Liver (tissue), 9 donors: Measurements from ENCODE around the gene CDO1. TPM values are rescaled to one million over a fixed set of nuclear protein-coding genes. Genes with fewer than 3 reads are reported as not detected.

Source experiments
- DNase-seq: peaks from one replicate; pipeline ENCODE4 v3.0.0-alpha.2; 2017; ENCODE audit warnings: low spot score
- H3K27ac ChIP-seq, 2 donors: one replicate each; pipeline ENCODE4 v1.7.0; 2013; ENCODE audit warnings: inconsistent platforms in 2 of 2, low read length in 2 of 2, control low read depth in 1 of 2, low read depth in 1 of 2, mild to moderate bottlenecking in 1 of 2
- H3K27me3 ChIP-seq, 4 donors: one replicate each; pipeline versions ENCODE4 v1.6.1 to v1.7.0; 2013; ENCODE audit warnings: low read length in 3 of 4, inconsistent platforms in 1 of 4, mild to moderate bottlenecking in 1 of 4, moderate library complexity in 1 of 4; ENCODE audit not compliant: control insufficient read depth in 4 of 4, insufficient read depth in 4 of 4
- H3K36me3 ChIP-seq, 4 donors: one replicate each; pipeline versions ENCODE4 v1.6.1 to v1.7.0; 2013; ENCODE audit warnings: low read length in 3 of 4, mild to moderate bottlenecking in 3 of 4, low read depth in 1 of 4, moderate library complexity in 1 of 4; ENCODE audit not compliant: control insufficient read depth in 4 of 4, insufficient read depth in 3 of 4
- H3K4me1 ChIP-seq, 4 donors: one replicate each; pipeline versions ENCODE4 v1.6.1 to v1.7.0; 2013; ENCODE audit warnings: low read length in 3 of 4, mild to moderate bottlenecking in 3 of 4, moderate library complexity in 1 of 4; ENCODE audit not compliant: control insufficient read depth in 4 of 4, insufficient read depth in 4 of 4
- H3K4me3 ChIP-seq, 3 donors: one replicate each; pipeline versions ENCODE4 v1.6.1 to v1.7.0; 2013; ENCODE audit warnings: low read length in 3 of 3, control low read depth in 1 of 3, low read depth in 1 of 3, mild to moderate bottlenecking in 1 of 3
- H3K9ac ChIP-seq, 2 donors: one replicate each; pipeline ENCODE4 v1.7.0; 2013; ENCODE audit warnings: low read length in 2 of 2, mild to moderate bottlenecking in 2 of 2, moderate library complexity in 2 of 2, control low read depth in 1 of 2, low read depth in 1 of 2
- H3K9me3 ChIP-seq, 4 donors: one replicate each; pipeline versions ENCODE4 v1.6.1 to v1.7.0; 2013; ENCODE audit warnings: low read length in 3 of 4; ENCODE audit not compliant: control insufficient read depth in 4 of 4
- EGR1 ChIP-seq, 2 donors: IDR thresholded peaks; 2 replicates each; pipeline ENCODE4 v1.6.1; 2016 to 2018; ENCODE audit warnings: antibody characterized with exemption in 2 of 2, low read depth in 2 of 2
- FOXA2 ChIP-seq: IDR thresholded peaks from 2 replicates; pipeline ENCODE4 v1.6.1; 2016; ENCODE audit warnings: antibody characterized with exemption
- GABPA ChIP-seq, 2 donors: IDR thresholded peaks in 1 of 2; conservative IDR thresholded peaks in 1 of 2; 2 replicates each; pipeline ENCODE4 v1.6.1; 2016; ENCODE audit warnings: antibody characterized with exemption in 2 of 2, mild to moderate bottlenecking in 1 of 2, moderate library complexity in 1 of 2
- HNF4A ChIP-seq, 2 donors: conservative IDR thresholded peaks; 2 replicates each; pipeline ENCODE4 v1.6.1; 2016; ENCODE audit warnings: antibody characterized with exemption in 2 of 2, mild to moderate bottlenecking in 2 of 2
- HNF4G ChIP-seq: IDR thresholded peaks from 2 replicates; pipeline ENCODE4 v1.6.1; 2016; ENCODE audit warnings: antibody characterized with exemption
- JUND ChIP-seq, 2 donors: IDR thresholded peaks; 2 replicates each; pipeline ENCODE4 v1.6.1; 2016; ENCODE audit warnings: antibody characterized with exemption in 2 of 2
- NR2F2 ChIP-seq: IDR thresholded peaks from 2 replicates; pipeline ENCODE4 v1.6.1; 2016; ENCODE audit warnings: antibody characterized with exemption
- RAD21 ChIP-seq, 2 donors: IDR thresholded peaks; 2 replicates each; pipeline ENCODE4 v1.6.1; 2016; ENCODE audit warnings: antibody characterized with exemption in 2 of 2, mild to moderate bottlenecking in 2 of 2
- RXRA ChIP-seq, 2 donors: IDR thresholded peaks; 2 replicates each; pipeline ENCODE4 v1.6.1; 2017 to 2018; ENCODE audit warnings: antibody characterized with exemption in 2 of 2, mild to moderate bottlenecking in 1 of 2
- WGBS: extraction: QIAGEN DNeasy Blood & Tissue Kit; methylation state at CpG from one replicate; pipeline ENCODE4 v1.1.7; 2013; 5-methylcytosine and 5-hydroxymethylcytosine counted together
- polyA plus RNA-seq, 2 donors: library from polyadenylated mRNA; stranded (reverse) in 1 of 2; unstranded in 1 of 2; fragments of 200-250 nt in 1 of 2; fragments of >200 nt in 1 of 2; fragmentation: Nextera tagmentation in 1 of 2; extraction: Ambion mirVana in 1 of 2; gene quantifications; one replicate each; pipeline versions ENCODE4 v1.2.1 to v1.2.3, GENCODE V29; 2013 to 2015
- total RNA-seq, 2 donors: library from RNA; depleted of rRNA; stranded (reverse); fragments of >200 nt; gene quantifications; one replicate each; pipeline ENCODE4 v1.2.3, GENCODE V29; 2014
- TF ChIP-seq, protein P1 (sequence below): IDR thresholded peaks from 2 replicates; pipeline ENCODE4 v1.6.1; 2016; ENCODE audit warnings: antibody characterized with exemption, mild to moderate bottlenecking
- TF ChIP-seq, protein P2 (sequence below): IDR thresholded peaks from 2 replicates; pipeline ENCODE4 v1.6.1; 2016; ENCODE audit warnings: antibody characterized with exemption
- TF ChIP-seq, protein P3 (sequence below): fragments of 150-350 bp; IDR thresholded peaks from 2 replicates; pipeline ENCODE4 v1.5.1; 2017; ENCODE audit warnings: improper control_type of control experiment, low read depth, low read length; ENCODE audit not compliant: missing input control
- TF ChIP-seq, protein P4 (sequence below): IDR thresholded peaks from 2 replicates; pipeline ENCODE4 v1.6.1; 2016; ENCODE audit warnings: antibody characterized with exemption
- donor health status: healthy.
- donor health status: healthy.
- donor health status: healthy.
- donor health status: healthy.
- donor health status: healthy.

Gene CDO1
- total and polyA plus RNA-seq, 4 donors = 106 to 472 (median 241) TPM

DNA sequence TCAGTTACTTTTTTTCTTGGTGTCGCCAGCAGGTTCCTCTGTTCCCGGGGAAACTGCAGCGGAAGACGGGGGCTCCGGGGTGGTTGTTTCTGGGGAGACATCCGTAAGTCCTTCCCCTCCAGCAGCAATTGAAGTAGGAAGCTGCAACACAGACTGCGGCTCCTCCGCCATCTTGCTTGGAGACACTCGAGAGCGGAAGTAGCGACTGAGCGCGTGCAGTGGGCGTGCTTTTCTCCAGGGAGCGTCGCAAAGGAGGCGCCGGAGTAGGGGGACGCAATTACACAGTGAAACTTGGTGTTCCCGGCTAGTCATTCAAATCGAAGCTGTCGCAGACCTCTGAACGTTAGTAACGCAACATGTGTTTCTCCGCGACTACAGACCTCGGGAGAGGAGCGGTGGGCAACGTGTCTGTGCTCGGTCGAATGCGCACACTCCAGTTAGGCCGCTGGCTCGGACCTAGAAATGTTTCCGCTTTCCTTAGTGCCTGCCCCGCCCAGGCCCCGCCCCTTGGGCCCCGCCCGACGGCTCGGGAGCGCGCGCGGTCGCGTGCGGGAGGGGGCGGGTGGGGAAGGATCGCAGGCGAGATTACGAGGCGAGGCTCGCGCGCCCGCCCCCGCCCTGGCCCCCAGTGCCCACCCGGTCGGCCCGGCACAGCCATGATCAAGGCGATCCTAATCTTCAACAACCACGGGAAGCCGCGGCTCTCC, 25.1 kb upstream of the CDO1 start, which contains the start of the genes AP3S1 and ATG12 (continued):
- TF ChIP-seq, protein P1, sequence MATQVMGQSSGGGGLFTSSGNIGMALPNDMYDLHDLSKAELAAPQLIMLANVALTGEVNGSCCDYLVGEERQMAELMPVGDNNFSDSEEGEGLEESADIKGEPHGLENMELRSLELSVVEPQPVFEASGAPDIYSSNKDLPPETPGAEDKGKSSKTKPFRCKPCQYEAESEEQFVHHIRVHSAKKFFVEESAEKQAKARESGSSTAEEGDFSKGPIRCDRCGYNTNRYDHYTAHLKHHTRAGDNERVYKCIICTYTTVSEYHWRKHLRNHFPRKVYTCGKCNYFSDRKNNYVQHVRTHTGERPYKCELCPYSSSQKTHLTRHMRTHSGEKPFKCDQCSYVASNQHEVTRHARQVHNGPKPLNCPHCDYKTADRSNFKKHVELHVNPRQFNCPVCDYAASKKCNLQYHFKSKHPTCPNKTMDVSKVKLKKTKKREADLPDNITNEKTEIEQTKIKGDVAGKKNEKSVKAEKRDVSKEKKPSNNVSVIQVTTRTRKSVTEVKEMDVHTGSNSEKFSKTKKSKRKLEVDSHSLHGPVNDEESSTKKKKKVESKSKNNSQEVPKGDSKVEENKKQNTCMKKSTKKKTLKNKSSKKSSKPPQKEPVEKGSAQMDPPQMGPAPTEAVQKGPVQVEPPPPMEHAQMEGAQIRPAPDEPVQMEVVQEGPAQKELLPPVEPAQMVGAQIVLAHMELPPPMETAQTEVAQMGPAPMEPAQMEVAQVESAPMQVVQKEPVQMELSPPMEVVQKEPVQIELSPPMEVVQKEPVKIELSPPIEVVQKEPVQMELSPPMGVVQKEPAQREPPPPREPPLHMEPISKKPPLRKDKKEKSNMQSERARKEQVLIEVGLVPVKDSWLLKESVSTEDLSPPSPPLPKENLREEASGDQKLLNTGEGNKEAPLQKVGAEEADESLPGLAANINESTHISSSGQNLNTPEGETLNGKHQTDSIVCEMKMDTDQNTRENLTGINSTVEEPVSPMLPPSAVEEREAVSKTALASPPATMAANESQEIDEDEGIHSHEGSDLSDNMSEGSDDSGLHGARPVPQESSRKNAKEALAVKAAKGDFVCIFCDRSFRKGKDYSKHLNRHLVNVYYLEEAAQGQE = peak; percentile 84
- peak; percentile 34 for TF ChIP-seq NR2F2
- peak in 1 of 2 donors; percentile 32 for TF ChIP-seq JUND (IDR thresholded peaks at IDR 0.05)
- no peak for TF ChIP-seq FOXA2
- TF ChIP-seq HNF4G = no peak
- TF ChIP-seq EGR1 (IDR thresholded peaks at IDR 0.05; ENCODE audit: low read depth in 2 of 2) = no peak
- TF ChIP-seq RAD21 (IDR thresholded peaks at IDR 0.05) = peak in 1 of 2 donors; percentile 43
- TF ChIP-seq, protein P2, sequence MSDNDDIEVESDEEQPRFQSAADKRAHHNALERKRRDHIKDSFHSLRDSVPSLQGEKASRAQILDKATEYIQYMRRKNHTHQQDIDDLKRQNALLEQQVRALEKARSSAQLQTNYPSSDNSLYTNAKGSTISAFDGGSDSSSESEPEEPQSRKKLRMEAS = peak; percentile 94
- peak; percentile 56 to 87 for TF ChIP-seq GABPA (IDR thresholded peaks at IDR 0.05 in 1 of 2, conservative IDR thresholded peaks at IDR 0.05 in 1 of 2)
- TF ChIP-seq RXRA (IDR thresholded peaks at IDR 0.05) = peak; percentile 25 to 29
- peak in 1 of 2 donors; percentile 22 for TF ChIP-seq HNF4A (conservative IDR thresholded peaks at IDR 0.05)

DNA sequence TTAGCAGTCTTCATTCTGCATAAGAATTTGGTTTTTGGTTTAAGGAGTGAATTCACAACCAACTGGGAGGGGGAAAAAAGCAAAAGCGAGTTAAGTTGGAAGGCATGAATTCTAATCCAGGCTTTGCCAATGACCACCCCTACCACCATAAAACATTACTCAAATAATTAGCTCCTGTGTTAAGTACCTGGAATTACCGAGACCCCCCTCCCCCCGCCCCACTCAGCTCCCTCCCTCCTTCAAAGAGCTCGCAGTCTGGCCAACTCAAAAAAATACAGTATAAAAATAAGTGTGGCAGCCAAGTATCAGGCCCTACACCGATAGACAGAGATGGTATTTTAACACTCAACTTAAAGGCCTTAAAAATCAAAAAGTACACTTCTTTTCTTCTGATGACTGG, 24.4 kb upstream of the CDO1 start:
- H3K9ac ChIP-seq = peak overlapping the region; percentile 70 to 79
- H3K36me3 ChIP-seq = peaks cover 0 to 16% (median 11%) of the 10 kb centered on the region in 4 donors
- H3K4me1 ChIP-seq = peaks cover 0 to 44% (median 31%) of the 10 kb centered on the region in 4 donors
- no peaks in the 10 kb centered on the region for H3K27me3 ChIP-seq
- peak overlapping the region; percentile 73 to 100 (median 73) for H3K4me3 ChIP-seq
- DNase-seq = no peak
- H3K9me3 ChIP-seq = no peaks in the 10 kb centered on the region
- WGBS = under 1% methylated on average over 5 of the region's 5 CpGs
- TF ChIP-seq, protein P3, sequence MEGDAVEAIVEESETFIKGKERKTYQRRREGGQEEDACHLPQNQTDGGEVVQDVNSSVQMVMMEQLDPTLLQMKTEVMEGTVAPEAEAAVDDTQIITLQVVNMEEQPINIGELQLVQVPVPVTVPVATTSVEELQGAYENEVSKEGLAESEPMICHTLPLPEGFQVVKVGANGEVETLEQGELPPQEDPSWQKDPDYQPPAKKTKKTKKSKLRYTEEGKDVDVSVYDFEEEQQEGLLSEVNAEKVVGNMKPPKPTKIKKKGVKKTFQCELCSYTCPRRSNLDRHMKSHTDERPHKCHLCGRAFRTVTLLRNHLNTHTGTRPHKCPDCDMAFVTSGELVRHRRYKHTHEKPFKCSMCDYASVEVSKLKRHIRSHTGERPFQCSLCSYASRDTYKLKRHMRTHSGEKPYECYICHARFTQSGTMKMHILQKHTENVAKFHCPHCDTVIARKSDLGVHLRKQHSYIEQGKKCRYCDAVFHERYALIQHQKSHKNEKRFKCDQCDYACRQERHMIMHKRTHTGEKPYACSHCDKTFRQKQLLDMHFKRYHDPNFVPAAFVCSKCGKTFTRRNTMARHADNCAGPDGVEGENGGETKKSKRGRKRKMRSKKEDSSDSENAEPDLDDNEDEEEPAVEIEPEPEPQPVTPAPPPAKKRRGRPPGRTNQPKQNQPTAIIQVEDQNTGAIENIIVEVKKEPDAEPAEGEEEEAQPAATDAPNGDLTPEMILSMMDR = no peak
- TF ChIP-seq, protein P2 = no peak
- TF ChIP-seq, protein P4, sequence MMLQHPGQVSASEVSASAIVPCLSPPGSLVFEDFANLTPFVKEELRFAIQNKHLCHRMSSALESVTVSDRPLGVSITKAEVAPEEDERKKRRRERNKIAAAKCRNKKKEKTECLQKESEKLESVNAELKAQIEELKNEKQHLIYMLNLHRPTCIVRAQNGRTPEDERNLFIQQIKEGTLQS = no peak
- no peak for TF ChIP-seq EGR1 (IDR thresholded peaks at IDR 0.05; ENCODE audit: low read depth in 2 of 2)
- no peak for TF ChIP-seq HNF4G
- TF ChIP-seq GABPA (IDR thresholded peaks at IDR 0.05 in 1 of 2, conservative IDR thresholded peaks at IDR 0.05 in 1 of 2) = no peak
- H3K27ac ChIP-seq = peak overlapping the region; percentile 88 to 93
